HG02642 (cell line): Measurements from ENCODE around the gene CSN3.

Experiments used
- ATAC-seq: cut with Tn5 transposase; IDR thresholded peaks from one replicate; pipeline ENCODE4 v1.9.1; 2021; ENCODE audit warnings: mild to moderate bottlenecking; ENCODE audit not compliant: unreplicated experiment, poor library complexity

The CSN3 gene

GRCh38 chr4:70288651-70289050 lies 46.3 kb downstream of the CSN3 start:
- ATAC-seq, result no peak

- no peak for ATAC-seq
Observed at GRCh38 chr4:70291341-70291740, 48.9 kb downstream of the CSN3 start.

DNA sequence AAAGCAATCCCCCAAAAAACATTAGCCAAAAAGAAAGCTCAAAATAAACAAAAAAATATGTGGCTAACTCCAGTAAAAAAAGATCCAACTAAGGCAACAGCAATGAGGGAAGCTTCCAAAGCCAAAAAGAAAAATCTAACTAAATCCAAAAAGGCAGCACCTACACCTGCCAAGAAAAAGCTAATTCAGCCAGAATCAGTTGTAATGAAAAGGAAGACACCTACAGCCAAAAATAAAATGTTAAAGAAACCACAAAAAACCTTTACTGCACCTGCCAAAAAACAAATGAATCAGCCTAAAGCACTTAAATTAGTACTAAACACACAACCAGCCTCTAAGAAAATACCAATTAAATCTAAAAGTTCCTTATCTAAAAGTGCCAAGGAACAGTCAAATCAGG lies 55.2 kb downstream of the CSN3 start:
- ATAC-seq, result no peak

- no peak for ATAC-seq
Observed at GRCh38 chr4:70298051-70298450, 55.7 kb downstream of the CSN3 start.

DNA sequence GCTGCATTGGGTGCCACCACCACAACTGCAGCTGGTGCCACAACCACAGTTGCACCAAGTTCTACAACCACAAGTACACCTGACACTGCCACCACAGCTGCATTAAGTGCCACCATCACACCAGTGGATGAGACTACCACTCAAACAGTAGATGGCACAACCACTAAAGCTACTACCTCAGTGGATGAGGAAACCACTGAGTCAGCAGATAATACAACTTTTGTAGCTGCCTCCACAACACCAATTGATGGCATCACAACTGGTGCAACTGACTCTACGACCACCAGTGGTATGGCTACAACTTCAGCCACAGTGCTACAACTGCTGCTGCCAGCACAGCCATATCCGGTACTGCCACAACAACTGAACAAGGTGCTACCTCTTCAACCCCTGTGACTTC lies 57.2 kb downstream of the CSN3 start:
- no peak for ATAC-seq

DNA sequence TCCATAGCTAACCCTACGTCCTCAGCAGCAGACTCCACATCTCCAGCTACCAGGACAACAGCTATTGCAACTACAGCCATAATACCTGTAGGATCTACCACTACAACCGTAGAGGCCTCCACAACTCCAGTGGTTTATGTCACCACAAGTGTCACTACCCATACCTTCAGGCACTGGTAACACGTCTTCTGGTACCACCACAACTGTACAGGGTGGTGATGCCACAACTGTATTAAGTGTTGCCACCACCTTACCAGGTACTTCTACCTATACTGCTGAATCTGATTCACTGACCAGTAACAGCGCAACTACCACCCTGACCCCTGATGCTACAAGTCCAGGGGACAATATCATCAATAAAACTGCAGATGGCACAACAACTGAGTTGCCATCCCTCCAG lies 57.8 kb downstream of the CSN3 start:
- ATAC-seq, result no peak
